Measurements from ENCODE around the gene NUDT9. TPM values are rescaled to one million over a fixed set of nuclear protein-coding genes. Genes with fewer than 3 reads are reported as not detected.

The NUDT9 gene
- total and polyA plus RNA-seq, 4 experiments from 2014 or later: 16.7 to 24.9 (median 19.7) TPM

DNA sequence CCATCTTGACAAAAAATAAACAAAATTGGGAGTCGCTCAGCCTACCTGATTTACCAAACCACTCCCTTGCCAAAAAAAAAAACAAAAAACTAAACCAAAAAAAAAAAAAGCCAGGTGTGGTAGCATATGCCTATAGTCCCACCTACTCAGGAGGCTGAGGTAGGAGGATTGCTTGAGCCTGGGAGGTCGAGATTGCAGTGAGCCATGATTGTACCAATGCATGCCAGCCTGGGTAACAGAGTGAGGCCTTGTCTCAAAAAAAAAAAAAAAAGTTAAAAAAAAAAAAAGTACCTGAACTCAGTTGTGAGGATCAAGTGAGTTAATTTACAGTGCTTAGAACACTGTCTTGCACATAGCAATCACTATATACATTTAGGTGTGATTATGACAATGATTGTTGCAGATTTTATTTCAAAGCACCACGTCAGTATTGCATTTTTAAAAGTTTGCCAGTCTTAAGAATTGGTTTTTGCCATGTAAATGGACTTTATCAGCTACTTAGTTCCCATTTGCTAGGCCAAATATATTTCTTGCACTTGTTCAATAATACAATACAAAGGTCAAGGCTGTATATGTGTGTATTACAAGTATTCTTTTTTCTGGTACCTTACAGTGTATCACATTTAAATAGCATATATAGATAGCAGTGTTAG is 4.6 kb downstream of the NUDT9 start:
- H3K27me3 Mint-ChIP-seq: no peaks in the 10 kb centered on the region
- ChIA-PET POLR2A (ENCODE audit: partially characterized antibody) (no interaction called here), CTCF (ENCODE audit: partially characterized antibody) (no interaction called here)

GRCh38 chr4:87427518-87427868 is 5.1 kb downstream of the NUDT9 start:
- Mint-ChIP-seq H3K27me3 (no peaks in the 10 kb centered on the region), H3K36me3 (peaks cover 0 to 6% of the 10 kb centered on the region in 2 donors), H3K9me3 (peaks cover 0 to 2% (median 0%) of the 10 kb centered on the region in 8 donors), H3K4me3 (no peak overlapping the region), H3K27ac (no peak overlapping the region), H3K4me1 (peaks cover 38 to 73% (median 54%) of the 10 kb centered on the region in 4 donors)
- POLR2A ChIA-PET (ENCODE audit: partially characterized antibody): no interaction called here
- H3K9me3 ChIP-seq (ENCODE audit: control insufficient read depth in 1 of 2, low read length in 2 of 2): no peaks in the 10 kb centered on the region
- CTCF ChIA-PET (ENCODE audit: partially characterized antibody): no interaction called here
- no peak overlapping the region for H3K4me3 ChIP-seq (ENCODE audit: low read length in 2 of 2)
- peaks cover 30% of the 10 kb centered on the region for H3K4me1 ChIP-seq (ENCODE audit: insufficient read depth, low read length)
- H3K27me3 ChIP-seq (ENCODE audit: insufficient read depth, low read length): no peaks in the 10 kb centered on the region
- no peak overlapping the region for H3K27ac ChIP-seq (ENCODE audit: low read depth, low read length)
- no peak for DNase-seq
- intact Hi-C loops (cut with micrococcal nuclease): loop anchor here (10.0 kb wide), 2 partner anchors 53 to 1027 kb away; partner anchors contain the start of gene HERC5
- H3K36me3 ChIP-seq (ENCODE audit: insufficient read depth, low read length): no peaks in the 10 kb centered on the region

More for the DNA sequence above, 4.6 kb downstream of the NUDT9 start:
- Histone ChIP-seq H3K27ac (ENCODE audit: low read depth, low read length) (no peak overlapping the region), H3K27me3 (ENCODE audit: insufficient read depth, low read length) (no peaks in the 10 kb centered on the region), H3K4me1 (ENCODE audit: insufficient read depth, low read length) (peaks cover 31% of the 10 kb centered on the region), H3K4me3 (ENCODE audit: low read length in 2 of 2) (no peak overlapping the region), H3K36me3 (ENCODE audit: insufficient read depth, low read length) (no peaks in the 10 kb centered on the region), H3K9me3 (ENCODE audit: control insufficient read depth in 1 of 2, low read length in 2 of 2) (no peaks in the 10 kb centered on the region)
- H3K4me3 Mint-ChIP-seq: no peak overlapping the region
- no peak for DNase-seq
- peaks cover 37 to 73% (median 54%) of the 10 kb centered on the region in 4 donors for H3K4me1 Mint-ChIP-seq
- peaks cover 0 to 2% (median 0%) of the 10 kb centered on the region in 8 donors for H3K9me3 Mint-ChIP-seq
- H3K36me3 Mint-ChIP-seq: peaks cover 0 to 8% of the 10 kb centered on the region in 2 donors
- intact Hi-C loops (cut with micrococcal nuclease): loop anchor here (10.0 kb wide), 2 partner anchors 52 to 1028 kb away; partner anchors contain the start of gene HERC5
- no peak overlapping the region for H3K27ac Mint-ChIP-seq

- H3K4me3 Mint-ChIP-seq: no peak overlapping the region
- peaks cover 39 to 68% (median 52%) of the 10 kb centered on the region in 4 donors for H3K4me1 Mint-ChIP-seq
- no peaks in the 10 kb centered on the region for H3K36me3 Mint-ChIP-seq
- Histone ChIP-seq H3K27ac (ENCODE audit: low read depth, low read length) (no peak overlapping the region), H3K36me3 (ENCODE audit: insufficient read depth, low read length) (no peaks in the 10 kb centered on the region), H3K9me3 (ENCODE audit: control insufficient read depth in 1 of 2, low read length in 2 of 2) (no peaks in the 10 kb centered on the region), H3K4me1 (ENCODE audit: insufficient read depth, low read length) (peaks cover 19% of the 10 kb centered on the region), H3K27me3 (ENCODE audit: insufficient read depth, low read length) (no peaks in the 10 kb centered on the region), H3K4me3 (ENCODE audit: low read length in 2 of 2) (no peak overlapping the region)
- ChIA-PET CTCF (ENCODE audit: partially characterized antibody) (no interaction called here), POLR2A (ENCODE audit: partially characterized antibody) (interaction anchor here (0.5 kb wide), 1 partner anchor 18 kb away, joined by 4 read pairs; no protein-coding TSS in a partner anchor)
- H3K27me3 Mint-ChIP-seq: no peaks in the 10 kb centered on the region
- intact Hi-C loops (cut with micrococcal nuclease): loop anchor here (10.0 kb wide), 2 partner anchors 54 to 1026 kb away; partner anchors contain the start of gene HERC5
- no peaks in the 10 kb centered on the region for H3K9me3 Mint-ChIP-seq
- no peak overlapping the region for H3K27ac Mint-ChIP-seq
- DNase-seq: no peak
Observed at GRCh38 chr4:87428979-87429378, 6.6 kb downstream of the NUDT9 start.

DNA sequence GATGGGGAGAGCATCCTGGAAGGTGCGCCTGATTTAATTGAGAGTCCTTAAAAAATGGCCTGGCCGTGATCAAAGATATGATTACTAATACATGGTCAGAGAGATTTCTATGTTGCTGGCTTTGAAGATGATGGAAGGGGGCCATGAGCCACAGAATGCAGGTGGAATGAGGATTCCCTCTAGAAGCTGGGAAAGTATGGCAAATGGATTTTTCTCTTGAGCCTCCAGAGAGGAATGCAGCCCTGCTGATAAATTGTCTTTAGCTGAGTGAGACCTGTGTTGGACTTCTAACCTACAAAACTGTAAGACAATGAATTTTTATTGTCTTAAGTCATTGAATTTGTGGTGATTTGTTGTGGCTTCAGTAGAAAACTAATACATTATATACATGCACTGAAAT is 7.7 kb downstream of the NUDT9 start:
- Histone ChIP-seq H3K9me3 (ENCODE audit: control insufficient read depth in 1 of 2, low read length in 2 of 2) (no peaks in the 10 kb centered on the region), H3K4me1 (ENCODE audit: insufficient read depth, low read length) (peaks cover 12% of the 10 kb centered on the region), H3K36me3 (ENCODE audit: insufficient read depth, low read length) (peaks cover 2% of the 10 kb centered on the region), H3K27me3 (ENCODE audit: insufficient read depth, low read length) (no peaks in the 10 kb centered on the region), H3K27ac (ENCODE audit: low read depth, low read length) (no peak overlapping the region), H3K4me3 (ENCODE audit: low read length in 2 of 2) (no peak overlapping the region)
- H3K36me3 Mint-ChIP-seq: peaks cover 0 to 3% of the 10 kb centered on the region in 2 donors
- no peak for DNase-seq
- H3K4me3 Mint-ChIP-seq: no peak overlapping the region
- no peaks in the 10 kb centered on the region for H3K9me3 Mint-ChIP-seq
- peak overlapping the region in 2 of 7 donors; percentile 2 to 29 for H3K27ac Mint-ChIP-seq
- peaks cover 35 to 62% (median 45%) of the 10 kb centered on the region in 4 donors for H3K4me1 Mint-ChIP-seq
- intact Hi-C loops (cut with micrococcal nuclease): no loop called here
- H3K27me3 Mint-ChIP-seq: no peaks in the 10 kb centered on the region
- ChIA-PET CTCF (ENCODE audit: partially characterized antibody) (no interaction called here), POLR2A (ENCODE audit: partially characterized antibody) (no interaction called here)

- H3K27me3 Mint-ChIP-seq: no peaks in the 10 kb centered on the region
- no peak overlapping the region for H3K4me3 ChIP-seq (ENCODE audit: low read length in 2 of 2)
- H3K36me3 ChIP-seq (ENCODE audit: insufficient read depth, low read length): peaks cover 16% of the 10 kb centered on the region
- H3K4me1 ChIP-seq (ENCODE audit: insufficient read depth, low read length): peaks cover 6% of the 10 kb centered on the region
- H3K9me3 Mint-ChIP-seq: no peaks in the 10 kb centered on the region
- H3K4me1 Mint-ChIP-seq: peaks cover 30 to 44% (median 37%) of the 10 kb centered on the region in 4 donors
- H3K27ac ChIP-seq (ENCODE audit: low read depth, low read length): no peak overlapping the region
- POLR2A ChIA-PET (ENCODE audit: partially characterized antibody): no interaction called here
- CTCF ChIA-PET (ENCODE audit: partially characterized antibody): no interaction called here
- H3K4me3 Mint-ChIP-seq: no peak overlapping the region
- H3K27ac Mint-ChIP-seq: no peak overlapping the region
- no peaks in the 10 kb centered on the region for H3K9me3 ChIP-seq (ENCODE audit: control insufficient read depth in 1 of 2, low read length in 2 of 2)
- H3K36me3 Mint-ChIP-seq: peaks cover 17 to 18% of the 10 kb centered on the region in 2 donors
- intact Hi-C loops (cut with micrococcal nuclease): no loop called here
- DNase-seq: no peak
- no peaks in the 10 kb centered on the region for H3K27me3 ChIP-seq (ENCODE audit: insufficient read depth, low read length)
Observed at GRCh38 chr4:87433342-87433741, 11.0 kb downstream of the NUDT9 start.

DNA sequence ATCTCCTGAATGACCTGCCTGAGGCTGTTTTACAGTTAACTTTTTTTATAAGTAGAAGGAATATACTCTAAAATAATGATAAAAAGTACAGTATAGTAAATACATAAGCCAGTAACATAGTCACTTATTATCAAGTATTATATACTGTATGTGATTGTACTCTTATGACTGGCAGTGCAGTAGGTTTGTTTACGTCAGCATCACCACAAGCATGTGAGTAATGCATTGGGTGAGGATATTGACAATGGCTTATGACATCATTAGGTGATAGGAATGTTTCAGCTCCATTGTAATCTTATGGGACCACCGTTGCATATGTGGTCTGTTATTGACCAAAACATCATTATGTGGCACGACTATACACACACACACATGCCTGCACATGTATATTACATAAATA is 20.5 kb downstream of the NUDT9 start:
- H3K4me1 ChIP-seq (ENCODE audit: insufficient read depth, low read length): no peaks in the 10 kb centered on the region
- DNase-seq: no peak
- H3K36me3 ChIP-seq (ENCODE audit: insufficient read depth, low read length): peaks cover 6% of the 10 kb centered on the region
- intact Hi-C loops (cut with micrococcal nuclease): loop anchor here (2.0 kb wide), 1 partner anchor 20 kb away; the partner anchor contains the start of gene NUDT9
- ChIA-PET POLR2A (ENCODE audit: partially characterized antibody) (no interaction called here), CTCF (ENCODE audit: partially characterized antibody) (interaction anchor here (2.5 kb wide), 1 partner anchor 67 kb away, joined by 8 read pairs; no protein-coding TSS in a partner anchor)
- no peak overlapping the region for H3K4me3 Mint-ChIP-seq
- H3K4me1 Mint-ChIP-seq: peaks cover 0 to 2% (median under 1%) of the 10 kb centered on the region in 4 donors
- H3K9me3 Mint-ChIP-seq: no peaks in the 10 kb centered on the region
- H3K27ac Mint-ChIP-seq: no peak overlapping the region
- no peaks in the 10 kb centered on the region for H3K27me3 Mint-ChIP-seq
- no peaks in the 10 kb centered on the region for H3K9me3 ChIP-seq (ENCODE audit: control insufficient read depth in 1 of 2, low read length in 2 of 2)
- no peak overlapping the region for H3K27ac ChIP-seq (ENCODE audit: low read depth, low read length)
- H3K4me3 ChIP-seq (ENCODE audit: low read length in 2 of 2): no peak overlapping the region
- no peaks in the 10 kb centered on the region for H3K27me3 ChIP-seq (ENCODE audit: insufficient read depth, low read length)
- peaks cover 48 to 49% of the 10 kb centered on the region in 2 donors for H3K36me3 Mint-ChIP-seq

GRCh38 chr4:87444741-87445140 is 22.4 kb downstream of the NUDT9 start:
- peaks cover 0 to 2% (median under 1%) of the 10 kb centered on the region in 4 donors for H3K4me1 Mint-ChIP-seq
- ChIA-PET POLR2A (ENCODE audit: partially characterized antibody) (no interaction called here), CTCF (ENCODE audit: partially characterized antibody) (interaction anchor here (1.0 to 2.5 kb wide), 2 partner anchors 54 to 69 kb away, joined by 3 to 8 read pairs; partner anchors contain the start of gene HSD17B11)
- Histone ChIP-seq H3K27me3 (ENCODE audit: insufficient read depth, low read length) (no peaks in the 10 kb centered on the region), H3K27ac (ENCODE audit: low read depth, low read length) (no peak overlapping the region), H3K4me1 (ENCODE audit: insufficient read depth, low read length) (no peaks in the 10 kb centered on the region), H3K36me3 (ENCODE audit: insufficient read depth, low read length) (peaks cover 6% of the 10 kb centered on the region), H3K9me3 (ENCODE audit: control insufficient read depth in 1 of 2, low read length in 2 of 2) (no peaks in the 10 kb centered on the region), H3K4me3 (ENCODE audit: low read length in 2 of 2) (no peak overlapping the region)
- no peak for DNase-seq
- H3K9me3 Mint-ChIP-seq: no peaks in the 10 kb centered on the region
- H3K27ac Mint-ChIP-seq: peak overlapping the region in 1 of 7 donors; percentile 82
- H3K36me3 Mint-ChIP-seq: peaks cover 41 to 42% of the 10 kb centered on the region in 2 donors
- intact Hi-C loops (cut with micrococcal nuclease): no loop called here
- no peaks in the 10 kb centered on the region for H3K27me3 Mint-ChIP-seq
- no peak overlapping the region for H3K4me3 Mint-ChIP-seq
